GM23338 (cell line): ENCODE measurements around the gene HACE1. TPM values are rescaled to one million over a fixed set of nuclear protein-coding genes. Genes with fewer than 3 reads are reported as not detected.
"Not testable (repeated sequence)": the region's sequence is repeated elsewhere in the genome, so short reads cannot be mapped to it uniquely, and the experiment has no call there.

Experiments used
- ATAC-seq: fragments of 200-7000 bp; cut with Tn5 transposase; 3 replicates; pipeline ENCODE4 v1.9.1; 2020
- DNase-seq: peaks from one replicate; pipeline ENCODE4 v3.0.0-alpha.2; 2015; ENCODE audit warnings: low spot score
- H2AFZ ChIP-seq: fragments of 200-600 bp; sonication (generic); 2 replicates; pipeline ENCODE4 v1.8.0; 2016; ENCODE audit warnings: antibody characterized with exemption, mild to moderate bottlenecking, moderate library complexity
- H3F3A ChIP-seq: fragments of 200-600 bp; sonication (generic); replicated peaks from 2 replicates; pipeline ENCODE4 v1.8.0; 2017; ENCODE audit warnings: antibody characterized with exemption, mixed run types, low read depth
- H3K27ac ChIP-seq: fragments of 200-600 bp; sonication (generic); 2 replicates; pipeline ENCODE4 v1.6.1; 2016; ENCODE audit warnings: low read depth
- H3K27me3 ChIP-seq: fragments of 200-600 bp; sonication (generic); 2 replicates; pipeline ENCODE4 v1.8.0; 2016; ENCODE audit warnings: mild to moderate bottlenecking, mixed run types, moderate library complexity; ENCODE audit not compliant: insufficient read depth
- H3K36me3 ChIP-seq: fragments of 200-600 bp; sonication (generic); 2 replicates; pipeline ENCODE4 v1.8.0; 2016; ENCODE audit warnings: mild to moderate bottlenecking; ENCODE audit not compliant: insufficient read depth
- H3K4me1 ChIP-seq: fragments of 200-600 bp; sonication (generic); 2 replicates; pipeline ENCODE4 v1.8.0; 2016; ENCODE audit warnings: mild to moderate bottlenecking, moderate library complexity; ENCODE audit not compliant: insufficient read depth
- H3K4me2 ChIP-seq: fragments of 200-600 bp; sonication (generic); 2 replicates; pipeline ENCODE4 v1.7.1; 2017; ENCODE audit warnings: mixed run types
- H3K4me3 ChIP-seq: fragments of 200-600 bp; sonication (generic); 2 replicates; pipeline ENCODE4 v1.6.1; 2016; ENCODE audit warnings: mixed run types
- H3K79me2 ChIP-seq: fragments of 200-600 bp; sonication (generic); replicated peaks from 2 replicates; pipeline ENCODE4 v1.8.0; 2017; ENCODE audit warnings: mild to moderate bottlenecking; ENCODE audit not compliant: insufficient read depth
- H3K9me2 ChIP-seq: fragments of 200-600 bp; sonication (generic); 2 replicates; pipeline ENCODE4 v1.8.0; 2017; ENCODE audit not compliant: insufficient read depth
- H4K20me1 ChIP-seq: fragments of 200-600 bp; sonication (generic); replicated peaks from 2 replicates; pipeline ENCODE4 v1.8.0; 2017; ENCODE audit warnings: mild to moderate bottlenecking; ENCODE audit not compliant: insufficient read depth
- H3K27ac Mint-ChIP-seq: 2 replicates; pipeline ENCODE4 v1.8.0; 2020; ENCODE audit warnings: inconsistent platforms, mild to moderate bottlenecking, moderate library complexity, mixed read lengths
- H3K27me3 Mint-ChIP-seq: 3 replicates; pipeline ENCODE4 v1.8.0; 2022; ENCODE audit warnings: low read depth, mild to moderate bottlenecking, moderate library complexity, mixed read lengths, inconsistent platforms; ENCODE audit not compliant: insufficient read depth, poor library complexity
- H3K36me3 Mint-ChIP-seq: 3 replicates; pipeline ENCODE4 v1.8.0; 2021; ENCODE audit warnings: low read depth, mild to moderate bottlenecking, inconsistent platforms, moderate library complexity, mixed read lengths
- H3K4me1 Mint-ChIP-seq: 3 replicates; pipeline ENCODE4 v1.8.0; 2020; ENCODE audit warnings: mild to moderate bottlenecking, inconsistent platforms, mixed read lengths
- H3K4me3 Mint-ChIP-seq: 3 replicates; pipeline ENCODE4 v1.8.0; 2021; ENCODE audit warnings: moderate library complexity, mild to moderate bottlenecking, inconsistent platforms, mixed read lengths
- H3K9me3 Mint-ChIP-seq: 3 replicates; pipeline ENCODE4 v1.8.0; 2020; ENCODE audit warnings: moderate library complexity, mild to moderate bottlenecking, inconsistent platforms, mixed read lengths
- CREB1 ChIP-seq: fragments of 250-450 bp; sonication (Bioruptor Pico); IDR thresholded peaks from 2 replicates; pipeline ENCODE4 v1.5.0; 2020; ENCODE audit warnings: low read depth, mild to moderate bottlenecking, moderate library complexity
- CTCF ChIP-seq, 2 experiments: fragments of 200-600 bp in 1 of 2; sonication (generic) in 1 of 2; conservative IDR thresholded peaks; 2 replicates each; pipeline versions ENCODE4 v1.5.1 to v1.6.1; 2016 to 2017; ENCODE audit warnings: antibody characterized with exemption in 2 of 2, low read depth in 2 of 2, mild to moderate bottlenecking in 2 of 2, moderate library complexity in 1 of 2
- EZH2phosphoT487 ChIP-seq: fragments of 200-600 bp; sonication (generic); IDR thresholded peaks from one replicate; pipeline ENCODE4 v1.8.1; 2018; ENCODE audit warnings: antibody characterized with exemption; ENCODE audit not compliant: unreplicated experiment
- JUNB ChIP-seq: IDR thresholded peaks from one replicate; pipeline ENCODE4 v1.6.1; 2016; ENCODE audit warnings: antibody characterized with exemption; ENCODE audit not compliant: unreplicated experiment
- ZNF331 ChIP-seq: fragments of 250-450 bp; sonication (Bioruptor Pico); IDR thresholded peaks from 2 replicates; pipeline ENCODE4 v1.5.0; 2020; ENCODE audit warnings: low read depth, mild to moderate bottlenecking, moderate library complexity
- ZNF462 ChIP-seq: fragments of 250-450 bp; sonication (Bioruptor Pico); IDR thresholded peaks from 2 replicates; pipeline ENCODE4 v1.5.0; 2020; ENCODE audit warnings: mild to moderate bottlenecking, moderate library complexity
- polyA plus RNA-seq: library from polyadenylated mRNA; unstranded; fragments of >200 nt; fragmentation: Nextera tagmentation; extraction: Ambion mirVana; gene quantifications from 2 replicates; pipeline ENCODE4 v1.2.1, GENCODE V29; 2016
- total RNA-seq: library from RNA; depleted of rRNA; stranded (reverse); fragments of >200 nt; shearing (Covaris generic); gene quantifications from 2 replicates; pipeline ENCODE4 v1.2.3, GENCODE V29; 2014

Gene HACE1
- total and polyA plus RNA-seq, 2 experiments from 2014 or later: 8.6 to 28.7 TPM

GRCh38 chr6:104750449-104750848 lies 109.3 kb downstream of the HACE1 start:
- H3K4me1 Mint-ChIP-seq: peaks cover 10% of the 10 kb centered on the region; the same call in 2 of the 3 replicates
- peak overlapping the region; percentile 21; the same call in 1 of the 2 replicates for H3K27ac Mint-ChIP-seq
- H3K4me2 ChIP-seq: no peak overlapping the region; the same call in 1 of the 2 replicates
- H3F3A ChIP-seq: no peaks in the 10 kb centered on the region
- no peaks in the 10 kb centered on the region for H4K20me1 ChIP-seq
- H2AFZ ChIP-seq: no peak overlapping the region
- peaks cover 21% of the 10 kb centered on the region for H3K36me3 Mint-ChIP-seq
- no peaks in the 10 kb centered on the region for H3K27me3 Mint-ChIP-seq
- no peaks in the 10 kb centered on the region for H3K9me2 ChIP-seq
- no peak overlapping the region for H3K4me3 ChIP-seq
- ATAC-seq (no peak), DNase-seq (no peak)
- H3K4me1 ChIP-seq: peaks cover 17% of the 10 kb centered on the region
- peaks cover 16% of the 10 kb centered on the region for H3K9me3 Mint-ChIP-seq
- no peak overlapping the region for H3K4me3 Mint-ChIP-seq
- H3K79me2 ChIP-seq: no peaks in the 10 kb centered on the region; the same call in 1 of the 2 replicates
- H3K27me3 ChIP-seq: no peaks in the 10 kb centered on the region
- 0 out of 2 replicates have a peak, but pooled peaks cover 6% of the 10 kb centered on the region for H3K36me3 ChIP-seq
- no peak for TF ChIP-seq CTCF (conservative IDR thresholded peaks at IDR 0.05; ENCODE audit: low read depth in 2 of 2)
- TF ChIP-seq ZNF331 (CRISPR knock-in tag): no peak
- no peak for TF ChIP-seq CREB1 (CRISPR knock-in tag)
- no peak for TF ChIP-seq ZNF462 (CRISPR knock-in tag)
- no peak for TF ChIP-seq EZH2phosphoT487
- no peak for TF ChIP-seq JUNB
- no peak overlapping the region for H3K27ac ChIP-seq

GRCh38 chr6:104739124-104739523 lies 120.6 kb downstream of the HACE1 start:
- not testable (repeated sequence) for DNase-seq, H3K4me3 ChIP-seq, H2AFZ ChIP-seq, H3K27ac Mint-ChIP-seq, H3K36me3 ChIP-seq, H3K79me2 ChIP-seq, H3K9me3 Mint-ChIP-seq, H3K27me3 ChIP-seq, H3K4me1 ChIP-seq, H3K27me3 Mint-ChIP-seq, H3K4me2 ChIP-seq, H3K4me3 Mint-ChIP-seq, H3K9me2 ChIP-seq, H4K20me1 ChIP-seq, H3K27ac ChIP-seq, ATAC-seq, H3F3A ChIP-seq, H3K4me1 Mint-ChIP-seq
- H3K36me3 Mint-ChIP-seq: peaks cover 24% of the 10 kb centered on the region; the same call in 2 of the 3 replicates

- ATAC-seq, H3K4me1 Mint-ChIP-seq, H4K20me1 ChIP-seq, H3K9me3 Mint-ChIP-seq, H3K27ac ChIP-seq, H3F3A ChIP-seq, H3K36me3 ChIP-seq, H2AFZ ChIP-seq, H3K9me2 ChIP-seq, H3K4me1 ChIP-seq, H3K27ac Mint-ChIP-seq, H3K27me3 Mint-ChIP-seq, H3K27me3 ChIP-seq, H3K79me2 ChIP-seq, H3K4me3 Mint-ChIP-seq: not testable (repeated sequence)
- H3K4me3 ChIP-seq: peak overlapping the region; percentile 32; the same call in 1 of the 2 replicates
- H3K4me2 ChIP-seq: peak overlapping the region; percentile 32; the same call in 1 of the 2 replicates
- DNase-seq: peak; percentile 55
- H3K36me3 Mint-ChIP-seq: peaks cover 16% of the 10 kb centered on the region; the same call in 2 of the 3 replicates
Measured at GRCh38 chr6:104737567-104737966, 122.2 kb downstream of the HACE1 start.
